PC-3 (cell line): ENCODE data around the gene POLR1D. TPM values are rescaled to one million over a fixed set of nuclear protein-coding genes. Genes with fewer than 3 reads are reported as not detected.

Source experiments
- ATAC-seq: fragments of 200-7000 bp; cut with Tn5 transposase; 2 replicates; pipeline ENCODE4 v1.9.1; 2020; ENCODE audit warnings: mild to moderate bottlenecking, moderate library complexity
- BruUV-seq: library from RNA; stranded (reverse); fragments of 400-500 nt; replicated peaks from 2 replicates; lab custom pipeline; 2021; lab: Mats Ljungman, UMichigan
- CTCF ChIA-PET: fragments of 300-600 bp; sonication (Branson Sonifier 250); formaldehyde crosslinking; loops from one replicate; lab custom pipeline; 2022; ENCODE audit warnings: antibody characterized with exemption; lab: Charles Lee
- POLR2A ChIA-PET: fragments of 300-600 bp; sonication (Branson Sonifier 250); formaldehyde crosslinking; loops from one replicate; lab custom pipeline; 2022; ENCODE audit warnings: antibody characterized with exemption; ENCODE audit not compliant: unreplicated experiment; lab: Charles Lee
- DNase-seq: peaks from one replicate; pipeline ENCODE4 v3.0.0-alpha.2; 2015
- H2AFZ ChIP-seq: fragments of 300-600 bp; sonication (generic); 2 replicates; pipeline ENCODE4 v1.6.0; 2016; ENCODE audit warnings: antibody characterized with exemption, low read length
- H3F3A ChIP-seq: fragments of 300-600 bp; sonication (generic); one replicate; pipeline ENCODE4 v1.6.0; 2017; ENCODE audit warnings: antibody characterized with exemption, low read length, control low read depth, mild to moderate bottlenecking; ENCODE audit not compliant: unreplicated experiment
- H3K27ac ChIP-seq: fragments of 300-600 bp; sonication (generic); 2 replicates; pipeline ENCODE4 v1.5.1; 2016; ENCODE audit warnings: mild to moderate bottlenecking, low read length
- H3K27me3 ChIP-seq: fragments of 300-600 bp; sonication (generic); 2 replicates; pipeline ENCODE4 v1.6.1; 2016; ENCODE audit warnings: low read length, mixed read lengths
- H3K36me3 ChIP-seq: fragments of 300-600 bp; sonication (generic); 2 replicates; pipeline ENCODE4 v1.6.1; 2016; ENCODE audit warnings: low read depth, mixed run types, low read length, mixed read lengths
- H3K4me1 ChIP-seq: fragments of 300-600 bp; sonication (generic); 2 replicates; pipeline ENCODE4 v1.5.1; 2016; ENCODE audit warnings: low read length; ENCODE audit not compliant: insufficient read depth
- H3K4me2 ChIP-seq: fragments of 300-600 bp; sonication (generic); 2 replicates; pipeline ENCODE4 v1.6.0; 2016; ENCODE audit warnings: low read length
- H3K4me3 ChIP-seq: fragments of 300-600 bp; sonication (generic); 2 replicates; pipeline ENCODE4 v1.5.1; 2016; ENCODE audit warnings: mild to moderate bottlenecking, low read length, mixed read lengths
- H3K79me2 ChIP-seq: fragments of 300-600 bp; sonication (generic); 2 replicates; pipeline ENCODE4 v1.6.1; 2017; ENCODE audit warnings: low read length, mixed read lengths
- H3K9ac ChIP-seq: fragments of 300-600 bp; sonication (generic); 2 replicates; pipeline ENCODE4 v1.6.0; 2016; ENCODE audit warnings: mild to moderate bottlenecking, low read length
- H3K9me2 ChIP-seq: fragments of 300-600 bp; sonication (generic); replicated peaks from 2 replicates; pipeline ENCODE4 v1.6.1; 2016; ENCODE audit warnings: mixed run types, low read length, mixed read lengths
- H3K9me3 ChIP-seq: fragments of 300-600 bp; sonication (generic); 2 replicates; pipeline ENCODE4 v1.6.1; 2016; ENCODE audit warnings: low read length, mixed read lengths
- H4K20me1 ChIP-seq: fragments of 300-600 bp; sonication (generic); 2 replicates; pipeline ENCODE4 v1.6.1; 2016; ENCODE audit warnings: low read length, mixed read lengths
- CTCF ChIP-seq: fragments of 300-600 bp; sonication (generic); conservative IDR thresholded peaks from 2 replicates; pipeline ENCODE4 v1.5.1; 2017; ENCODE audit warnings: antibody characterized with exemption, low read depth, mild to moderate bottlenecking, low read length
- EZH2 ChIP-seq: fragments of 300-600 bp; sonication (generic); IDR thresholded peaks from one replicate; pipeline ENCODE4 v1.6.1; 2017; ENCODE audit warnings: antibody characterized with exemption, mild to moderate bottlenecking, low read length; ENCODE audit not compliant: unreplicated experiment
- EZH2phosphoT487 ChIP-seq: fragments of 300-600 bp; sonication (generic); IDR thresholded peaks from 2 replicates; pipeline ENCODE4 v1.6.1; 2018; ENCODE audit warnings: mild to moderate bottlenecking, antibody characterized with exemption, low read length, borderline replicate concordance
- intact Hi-C: fragments of 100-400 bp; cut with micrococcal nuclease; formaldehyde crosslinking; loops from 2 replicates; pipeline ENCODE4 v1.9.0; 2023
- total RNA-seq: library from RNA; depleted of rRNA; stranded (reverse); fragments of >200 nt; gene quantifications from 2 replicates; pipeline ENCODE4 v1.2.3, GENCODE V29; 2014

POLR1D gene
- total RNA-seq, 1 experiment from 2014 or later: 97.9 TPM

GRCh38 chr13:27644302-27644701 is 22.6 kb downstream of the POLR1D start:
- Histone ChIP-seq H3K4me1 (peaks cover 10% of the 10 kb centered on the region), H2AFZ (no peak overlapping the region), H3K36me3 (peaks cover 12% of the 10 kb centered on the region), H3K4me3 (no peak overlapping the region), H3K9me2 (no peaks in the 10 kb centered on the region), H3F3A (no peaks in the 10 kb centered on the region), H4K20me1 (no peaks in the 10 kb centered on the region), H3K79me2 (0 out of 2 replicates have a peak, but pooled peaks cover 14% of the 10 kb centered on the region), H3K27ac (no peak overlapping the region), H3K9ac (no peak overlapping the region), H3K4me2 (no peak overlapping the region), H3K9me3 (no peaks in the 10 kb centered on the region), H3K27me3 (no peaks in the 10 kb centered on the region)
- intact Hi-C loops: no loop called here
- ATAC-seq (peak; percentile 61), DNase-seq (peak; percentile 35)
- TF ChIP-seq EZH2 (no peak), EZH2phosphoT487 (no peak), CTCF (no peak)
- no TSS peak for BruUV-seq
- ChIA-PET POLR2A (interaction anchor here (0.7 kb wide), 1 partner anchor 185 kb away, joined by 5 read pairs; no protein-coding TSS in a partner anchor), CTCF (no interaction called here)

GRCh38 chr13:27650312-27650711 is 28.6 kb downstream of the POLR1D start:
- ATAC-seq (no peak), DNase-seq (no peak)
- H3K4me2 ChIP-seq: no peak overlapping the region
- POLR2A ChIA-PET: no interaction called here
- CTCF ChIA-PET: no interaction called here
- no peaks in the 10 kb centered on the region for H3K9me2 ChIP-seq
- intact Hi-C loops: no loop called here
- H4K20me1 ChIP-seq: no peaks in the 10 kb centered on the region
- no peaks in the 10 kb centered on the region for H3F3A ChIP-seq
- no peak overlapping the region; the same call in 1 of the 2 replicates for H3K4me3 ChIP-seq
- H3K4me1 ChIP-seq: no peaks in the 10 kb centered on the region; the same call in 1 of the 2 replicates
- H3K27me3 ChIP-seq: no peaks in the 10 kb centered on the region
- peaks cover 31% of the 10 kb centered on the region for H3K36me3 ChIP-seq
- peaks cover 10% of the 10 kb centered on the region for H3K9me3 ChIP-seq
- no peak overlapping the region for H3K9ac ChIP-seq
- H2AFZ ChIP-seq: no peak overlapping the region
- TF ChIP-seq EZH2phosphoT487: no peak
- no peak for TF ChIP-seq CTCF
- no peak for TF ChIP-seq EZH2
- H3K79me2 ChIP-seq: no peaks in the 10 kb centered on the region
- no TSS peak for BruUV-seq
- no peak overlapping the region for H3K27ac ChIP-seq

- Histone ChIP-seq H3K79me2 (no peaks in the 10 kb centered on the region), H3F3A (no peaks in the 10 kb centered on the region), H3K4me3 (no peak overlapping the region), H3K4me2 (no peak overlapping the region), H2AFZ (no peak overlapping the region), H3K9me2 (no peaks in the 10 kb centered on the region), H3K4me1 (peaks cover 26% of the 10 kb centered on the region), H3K27me3 (no peaks in the 10 kb centered on the region), H3K9me3 (peaks cover 10% of the 10 kb centered on the region), H4K20me1 (no peaks in the 10 kb centered on the region), H3K27ac (no peak overlapping the region), H3K9ac (no peak overlapping the region), H3K36me3 (peaks cover 21% of the 10 kb centered on the region)
- ChIA-PET POLR2A (no interaction called here), CTCF (no interaction called here)
- TF ChIP-seq EZH2phosphoT487 (no peak), EZH2 (no peak), CTCF (no peak)
- intact Hi-C loops: no loop called here
- BruUV-seq: no TSS peak
- no peak for DNase-seq
- ATAC-seq: no peak
Observed at GRCh38 chr13:27654059-27654458, 32.4 kb downstream of the POLR1D start.
